Measurements from ENCODE around the gene MT4.

MT4 gene

GRCh38 chr16:56564793-56565477 is at the start of gene MT4:
TSS of gene MT4 (plus strand) at chr16:56565073. CDS start at chr16:56565129, 56 bp downstream.
- DNase-seq, result no peak

DNA sequence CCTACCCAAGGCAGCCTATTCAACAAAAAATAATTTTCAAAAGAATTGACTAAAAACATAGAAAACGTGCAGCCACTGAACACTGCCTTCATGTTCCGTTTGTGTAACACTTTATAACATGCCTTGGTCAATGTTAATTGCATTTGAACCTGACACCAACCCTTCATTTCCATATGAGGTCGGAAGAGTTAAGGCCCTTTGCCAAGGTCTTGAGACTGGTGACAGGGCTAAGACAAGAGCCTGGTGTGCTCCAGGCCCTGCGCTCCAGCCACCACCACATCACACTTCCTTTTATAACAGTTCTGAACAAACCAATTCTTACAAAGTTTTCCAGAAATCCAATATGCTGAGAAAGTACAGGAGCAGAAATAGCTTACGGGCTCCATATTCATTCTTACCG is 49.2 kb upstream of the MT4 start:
- peak in 1 of 14 donors; percentile 37 for DNase-seq

DNA sequence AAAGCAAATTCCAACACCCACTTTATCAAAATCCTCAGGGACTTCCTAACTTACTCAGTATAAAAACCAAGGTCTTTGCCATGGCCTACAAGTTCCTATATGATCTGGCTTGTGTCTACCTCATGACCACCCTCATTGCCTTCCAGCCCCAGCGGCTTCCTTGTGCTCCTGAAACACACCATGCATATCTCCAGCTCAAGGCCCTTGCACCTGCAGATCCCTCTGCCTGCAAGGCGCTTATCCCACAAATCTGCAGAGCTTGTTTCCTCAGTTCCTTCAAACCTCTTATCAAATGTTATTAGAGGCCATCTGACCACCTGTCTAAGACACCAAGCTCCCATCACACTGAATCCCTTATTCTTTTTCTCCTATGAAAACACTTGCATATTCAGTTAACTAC is 47.7 kb upstream of the MT4 start:
- DNase-seq, result peak in 1 of 14 donors; percentile 26

- no peak for DNase-seq
Observed at GRCh38 chr16:56518425-56518824, 46.4 kb upstream of the MT4 start.

DNA sequence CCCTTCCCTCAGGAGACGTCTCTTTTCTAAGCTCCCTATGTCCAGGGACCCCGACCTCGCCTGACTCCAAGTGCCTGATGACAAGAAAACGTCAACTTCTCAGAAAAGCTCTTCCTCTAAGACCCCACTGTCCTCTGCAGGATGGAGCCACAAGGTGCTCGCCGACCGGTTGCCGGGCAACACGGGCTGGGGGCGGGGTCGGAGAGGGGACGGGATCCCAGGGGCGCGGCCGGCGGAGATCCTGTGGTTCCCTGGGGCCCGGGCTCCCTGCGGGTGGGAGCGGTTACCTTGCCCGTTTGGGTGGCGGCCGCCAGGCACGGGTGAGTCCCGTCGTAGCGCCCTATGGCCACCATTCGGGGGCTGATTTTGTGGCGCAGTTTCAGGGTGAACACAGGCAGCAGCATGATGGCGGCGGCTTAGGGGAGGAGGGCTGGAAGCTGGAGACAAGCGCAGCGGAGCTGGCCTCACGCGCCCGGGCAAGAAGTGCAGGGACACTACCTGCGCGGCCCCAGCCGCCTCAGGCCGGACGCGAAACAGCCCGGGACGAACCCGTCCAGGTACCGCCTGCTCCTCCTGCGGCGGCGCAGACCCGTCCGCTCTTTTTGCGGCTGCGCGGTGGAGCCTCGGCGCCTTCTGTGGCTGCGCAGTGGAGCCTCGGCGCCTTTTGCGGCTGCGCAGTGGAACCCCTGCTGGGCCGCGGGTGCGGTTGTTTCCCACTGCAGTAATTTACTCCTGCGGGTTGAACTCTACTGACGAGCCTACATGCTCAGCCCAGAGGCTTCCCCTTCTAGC is 45.2 kb upstream of the MT4 start, which contains the start of gene BBS2:
Gene BBS2 (minus strand): TSS at position 566 of the 792 bp plus-strand sequence. CDS start 162 bp downstream, at position 404.
- DNase-seq, result peak; percentile 42 to 97 (median 90)

GRCh38 chr16:56520251-56520577 is 44.7 kb upstream of the MT4 start:
- DNase-seq, result no peak

- DNase-seq, result no peak
Observed at GRCh38 chr16:56525236-56525635, 39.6 kb upstream of the MT4 start.

DNA sequence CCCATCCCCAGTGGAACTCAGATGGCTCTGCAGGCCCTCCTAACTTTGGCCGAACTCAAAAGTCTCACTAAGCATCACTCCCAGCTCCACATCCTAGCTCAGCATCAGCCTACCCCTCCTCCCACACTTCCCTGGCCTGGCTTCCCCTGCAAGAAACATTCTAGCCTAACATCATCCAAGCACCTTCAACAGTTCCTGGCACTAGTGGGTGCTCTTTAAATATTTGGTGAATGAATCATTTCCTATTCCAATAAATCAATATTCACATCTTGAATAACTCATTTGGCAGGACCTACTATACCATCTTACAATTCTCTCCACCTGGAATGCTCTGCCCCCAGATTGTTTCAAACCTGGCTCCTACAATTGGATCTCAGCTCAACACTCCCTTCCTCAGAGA is 34.0 kb upstream of the MT4 start:
- no peak for DNase-seq

GRCh38 chr16:56532714-56533113 is 32.2 kb upstream of the MT4 start:
- DNase-seq, result no peak

- DNase-seq, result no peak
Observed at GRCh38 chr16:56534847-56535383, 30.0 kb upstream of the MT4 start.

GRCh38 chr16:56538331-56538730 is 26.5 kb upstream of the MT4 start:
- no peak for DNase-seq

GRCh38 chr16:56539656-56540055 is 25.2 kb upstream of the MT4 start:
- no peak for DNase-seq

DNA sequence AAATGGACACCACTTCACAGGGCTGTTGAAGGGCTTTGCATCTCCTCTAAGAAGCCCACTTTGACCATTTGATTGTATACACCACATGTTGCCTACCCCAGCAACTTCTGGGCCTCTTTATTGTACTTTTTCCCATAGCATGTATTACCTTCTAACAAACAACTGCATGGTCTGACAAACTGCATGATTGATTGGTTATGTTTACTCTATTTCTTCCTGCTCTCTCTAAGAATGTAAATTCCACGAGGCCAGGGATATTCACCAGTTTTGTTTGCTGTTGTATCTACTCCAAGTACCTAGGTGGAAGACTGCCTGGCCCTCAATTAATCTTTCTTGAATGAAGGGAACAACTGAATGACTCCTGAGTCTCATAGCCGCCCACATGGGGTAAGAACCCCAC is 22.8 kb upstream of the MT4 start:
- DNase-seq, result no peak

DNA sequence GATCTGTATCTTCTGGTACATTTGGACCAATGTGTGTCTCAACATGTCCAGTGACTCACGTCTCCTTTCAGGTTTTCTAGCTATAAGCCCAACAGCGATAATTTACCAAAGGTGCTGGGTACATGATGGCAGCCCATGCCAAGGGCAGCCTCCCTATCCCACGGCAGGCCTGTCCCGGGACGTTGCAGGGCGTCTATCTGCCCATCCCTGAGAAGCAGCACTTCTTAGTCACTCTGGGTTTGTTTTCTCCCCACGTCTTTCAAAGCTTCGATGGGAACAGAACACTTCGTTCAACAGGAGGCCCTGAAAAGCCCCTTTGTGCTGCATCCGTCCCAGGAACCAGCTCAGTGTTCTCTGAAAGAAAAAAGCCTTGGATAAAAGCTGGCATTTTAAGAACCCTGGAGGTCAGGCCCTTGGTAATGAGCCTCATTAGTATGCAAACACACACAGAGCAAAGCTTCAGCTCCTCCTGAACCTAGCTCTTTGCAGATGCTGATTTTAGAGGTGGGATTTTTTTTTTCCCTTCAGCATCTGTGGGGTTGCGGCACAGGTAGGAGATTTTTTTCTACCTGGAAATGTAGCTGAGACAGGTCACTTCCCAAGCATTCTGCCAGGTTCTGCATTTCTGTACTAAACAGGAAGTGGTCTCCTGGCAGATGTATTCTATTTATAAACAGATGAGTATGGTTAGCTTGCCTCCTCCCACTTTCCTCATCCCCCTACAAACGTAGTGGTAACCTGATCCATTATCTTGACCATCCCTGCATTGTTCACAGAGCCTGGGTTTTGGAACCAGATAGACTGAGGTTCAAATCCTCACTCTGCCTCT is 17.5 kb upstream of the MT4 start:
- peak in 13 of 14 donors; percentile 15 to 85 (median 72) for DNase-seq

DNA sequence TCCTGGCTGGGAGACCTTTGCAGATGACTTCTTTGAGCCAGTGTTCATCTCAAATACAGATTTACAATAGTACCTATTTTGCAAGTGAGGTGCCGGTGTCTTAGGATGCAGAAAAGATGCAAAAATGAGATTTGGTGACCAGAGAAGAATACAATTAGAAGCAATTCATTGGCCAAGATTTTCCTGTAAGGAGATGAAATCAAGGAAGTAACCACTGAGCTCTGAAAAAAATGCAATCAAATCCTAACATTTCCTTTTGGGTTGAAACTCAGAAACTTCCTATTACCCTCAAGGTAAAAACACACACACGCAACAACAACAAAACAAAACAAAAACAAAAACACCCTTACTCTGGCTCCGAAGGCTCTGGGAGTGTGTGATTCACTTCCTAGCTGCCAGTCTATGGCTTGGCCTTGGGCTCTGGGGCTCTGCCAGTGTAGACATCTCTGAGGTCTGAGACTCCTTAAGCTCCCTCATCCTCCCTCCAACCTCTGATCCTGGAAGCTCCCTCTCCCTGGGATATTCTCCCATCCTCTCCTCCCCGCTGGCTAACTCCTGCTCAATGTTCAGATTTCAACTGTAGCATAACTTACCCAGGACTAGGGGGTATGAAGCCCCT is 16.8 kb upstream of the MT4 start:
- DNase-seq, result peak in 4 of 14 donors; percentile 19 to 57 (median 30)

DNA sequence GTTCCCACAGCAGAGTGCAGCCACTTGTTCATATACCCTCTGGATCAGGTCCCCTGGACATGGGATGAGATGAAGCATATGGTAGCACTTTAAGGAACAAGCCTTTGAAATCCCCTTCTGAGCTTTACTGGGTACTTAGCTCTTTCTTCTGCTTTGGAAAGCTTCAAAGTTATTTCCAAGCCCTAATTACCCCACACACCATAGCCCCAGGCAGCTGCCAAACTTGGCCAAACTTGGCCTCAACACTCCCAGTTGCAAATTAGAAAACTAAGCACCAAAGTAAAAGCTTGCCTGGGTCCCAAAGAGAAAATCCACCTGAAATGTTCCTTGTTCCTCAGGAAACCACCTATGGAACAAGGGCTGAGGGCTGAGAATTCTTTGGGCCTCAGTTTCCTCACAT is 15.7 kb upstream of the MT4 start:
- no peak for DNase-seq

DNA sequence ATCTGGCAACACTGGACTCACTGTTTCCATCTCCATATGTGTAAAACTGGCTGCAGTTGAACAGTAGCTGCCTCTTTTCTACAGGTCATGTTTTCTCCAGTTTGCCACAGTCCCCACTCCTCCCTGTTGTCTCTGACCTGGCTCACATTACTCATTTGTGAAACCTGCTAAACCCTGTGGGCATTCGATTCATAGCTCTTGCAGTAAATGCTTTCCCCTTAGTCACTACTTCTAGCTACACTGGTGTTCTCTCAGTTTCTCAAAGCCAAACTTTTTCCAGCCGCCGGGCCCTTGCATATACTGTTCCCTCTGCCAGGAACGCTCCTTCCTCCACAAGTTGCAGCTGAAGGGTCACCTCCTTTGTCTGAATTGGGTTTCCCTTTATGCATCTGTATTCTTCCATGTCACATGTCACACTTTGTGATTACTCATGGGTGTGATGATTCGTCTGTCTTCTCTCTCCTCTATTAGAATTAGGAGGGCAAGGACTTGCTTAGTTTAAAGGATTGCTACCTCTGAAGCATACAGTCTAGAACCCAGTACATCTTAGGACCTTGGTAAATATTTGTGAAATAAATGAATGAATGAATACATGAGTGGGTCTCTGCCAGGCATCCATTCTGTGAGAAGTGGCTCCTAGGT is 15.0 kb upstream of the MT4 start:
- no peak for DNase-seq

DNA sequence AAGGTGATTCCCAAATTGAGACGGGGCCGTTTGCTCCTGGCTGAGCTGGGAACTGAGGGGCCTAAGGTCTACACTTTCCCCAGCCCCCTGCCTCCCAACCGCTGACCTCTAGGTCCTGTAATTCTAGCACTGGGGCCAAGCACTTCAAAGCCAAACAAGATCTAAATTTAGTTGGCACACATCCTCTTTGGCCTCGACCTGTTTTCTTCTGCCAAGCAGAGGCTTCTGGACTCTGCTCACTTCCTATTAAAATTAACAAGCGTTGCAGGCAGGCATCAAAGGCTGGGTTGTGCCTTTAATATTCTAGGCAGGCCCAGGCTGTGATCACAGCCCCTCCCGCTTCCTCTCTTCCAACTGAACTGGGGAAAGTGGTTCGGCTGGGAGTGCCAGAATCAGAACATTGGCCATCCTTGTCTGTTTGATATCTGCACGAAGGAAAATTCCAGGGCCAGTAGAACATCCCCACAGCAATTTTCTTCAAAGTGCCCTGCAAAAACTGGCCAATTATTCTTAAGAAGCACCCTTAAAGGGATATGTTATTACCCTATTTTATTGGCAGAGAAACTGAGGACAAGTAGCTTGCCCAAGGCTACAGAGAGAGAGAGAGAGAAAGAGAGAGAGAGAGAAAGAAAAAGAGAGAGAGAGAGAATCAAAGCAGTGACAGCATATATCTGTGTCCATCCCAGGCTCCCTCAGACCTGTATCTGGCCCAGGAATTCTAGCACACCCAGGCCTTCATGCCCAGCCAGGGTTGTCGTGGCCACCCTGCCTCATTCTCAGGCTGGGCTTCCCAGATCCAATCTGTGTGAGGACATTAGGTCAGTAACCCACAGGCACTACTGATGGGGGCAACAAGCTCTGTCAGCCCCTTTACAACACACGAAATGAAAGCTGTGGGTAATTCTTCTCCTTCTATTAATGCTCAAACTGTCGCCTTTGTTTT is 12.8 kb upstream of the MT4 start:
- peak in 12 of 14 donors; percentile 16 to 77 (median 63) for DNase-seq

- DNase-seq, result no peak
Observed at GRCh38 chr16:56554441-56554840, 10.4 kb upstream of the MT4 start.

GRCh38 chr16:56558024-56558747 is 6.7 kb upstream of the MT4 start:
- peak in 12 of 14 donors; percentile 18 to 96 (median 62) for DNase-seq
